NCI-H1417 (cell line): ENCODE results near the gene TRDN.
"Not testable (repeated sequence)": the region's sequence is repeated elsewhere in the genome, so short reads cannot be mapped to it uniquely, and the experiment has no call there.

Experiments
- DNase-seq, 3 experiments: peaks; one replicate each; lab custom pipeline; 2025; lab: John Stamatoyannopoulos, UW

Gene TRDN

DNA sequence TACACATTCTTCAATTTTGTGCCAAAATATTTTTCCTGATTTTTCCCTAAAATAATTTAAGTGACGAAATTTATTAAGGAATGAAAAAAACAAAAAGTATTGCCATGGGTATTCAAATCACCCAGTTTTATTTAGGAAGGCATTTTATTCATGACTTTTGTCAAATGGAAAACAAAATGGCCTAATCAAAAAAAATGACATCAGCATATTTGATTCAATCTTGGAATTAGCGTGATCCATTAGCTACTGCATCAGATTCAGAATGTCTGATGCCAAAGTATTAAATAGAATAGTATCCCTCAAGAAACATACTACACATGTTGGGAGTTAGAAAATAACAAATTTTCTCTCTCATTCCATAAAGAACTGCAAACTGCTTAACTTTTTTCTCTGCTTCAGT, 129.2 kb downstream of the TRDN start:
- DNase-seq: no peak

DNA sequence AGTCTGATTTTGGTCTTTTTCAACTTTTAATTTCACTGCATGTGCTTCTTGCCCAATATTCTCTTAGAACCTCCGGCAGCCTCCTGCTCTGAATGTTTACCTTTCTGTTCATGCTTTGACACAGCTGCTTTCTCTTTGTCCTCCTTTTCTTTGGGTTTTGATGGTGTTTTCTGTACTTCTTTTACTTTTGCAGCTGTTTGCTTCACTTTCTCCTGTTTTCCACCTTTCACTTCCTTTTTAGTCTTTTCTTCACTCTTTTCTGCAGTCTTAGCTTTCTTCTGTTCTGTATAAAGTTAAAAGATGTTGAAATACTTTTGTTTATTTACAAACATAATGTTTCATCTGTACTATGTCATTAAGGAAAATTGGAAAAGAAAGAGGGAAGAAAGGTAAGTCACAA, 133.1 kb downstream of the TRDN start:
- DNase-seq: no peak

DNA sequence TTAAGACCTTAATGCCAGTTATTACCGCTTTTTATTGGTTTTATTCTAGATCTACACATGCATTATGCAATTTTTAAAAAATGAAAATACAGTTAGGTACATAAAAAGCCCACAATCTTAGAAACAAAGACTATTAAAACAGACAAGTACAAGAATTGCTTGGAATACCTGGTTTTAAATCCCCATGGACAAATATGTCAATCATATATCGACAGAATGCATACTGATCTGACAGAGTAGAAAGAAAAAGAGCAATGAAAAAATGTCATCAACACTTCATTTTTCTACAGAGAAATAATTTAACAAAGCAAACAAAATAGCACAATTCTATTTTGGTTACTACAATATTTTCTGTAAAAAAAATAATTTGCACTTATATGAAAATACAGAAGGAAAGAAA, 139.7 kb downstream of the TRDN start:
- no peak for DNase-seq

DNA sequence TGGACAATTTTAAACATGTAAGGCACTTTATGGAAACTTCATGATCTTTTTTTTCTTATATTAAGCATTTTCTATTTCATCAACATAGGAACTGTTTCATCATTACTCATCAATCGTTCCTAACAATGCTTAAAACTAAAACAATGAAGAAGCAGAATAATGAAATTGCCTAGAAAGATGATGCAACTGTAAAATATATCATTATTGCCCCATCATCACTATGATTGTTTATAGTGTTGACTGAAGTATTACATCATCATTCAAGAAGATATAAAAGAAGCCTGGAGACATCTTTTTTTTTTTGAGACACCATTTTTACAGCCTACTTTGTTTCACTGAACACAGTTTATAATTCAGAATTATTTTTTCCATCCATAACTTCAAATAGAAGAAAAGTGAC, 147.2 kb downstream of the TRDN start:
- no peak for DNase-seq

DNA sequence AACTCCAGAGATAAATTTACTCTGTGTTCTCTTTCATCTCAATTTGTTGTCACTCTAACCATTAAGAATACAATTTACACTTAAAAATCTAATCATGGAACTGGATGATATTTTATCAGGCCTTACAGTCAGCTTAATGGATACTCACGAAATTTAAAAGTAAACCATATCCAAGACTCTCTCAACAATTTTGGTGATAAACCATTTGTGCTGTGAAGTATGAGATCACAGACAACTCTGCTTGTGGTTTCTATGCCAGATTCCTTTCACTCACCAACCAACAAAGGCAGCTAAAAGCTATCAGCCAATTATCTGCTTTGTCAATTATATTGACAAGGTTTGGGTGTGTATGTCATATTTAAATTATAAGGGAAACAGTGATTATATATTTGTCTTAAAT, 155.8 kb downstream of the TRDN start:
- DNase-seq: peak in 1 of 3 experiments; percentile 5

DNA sequence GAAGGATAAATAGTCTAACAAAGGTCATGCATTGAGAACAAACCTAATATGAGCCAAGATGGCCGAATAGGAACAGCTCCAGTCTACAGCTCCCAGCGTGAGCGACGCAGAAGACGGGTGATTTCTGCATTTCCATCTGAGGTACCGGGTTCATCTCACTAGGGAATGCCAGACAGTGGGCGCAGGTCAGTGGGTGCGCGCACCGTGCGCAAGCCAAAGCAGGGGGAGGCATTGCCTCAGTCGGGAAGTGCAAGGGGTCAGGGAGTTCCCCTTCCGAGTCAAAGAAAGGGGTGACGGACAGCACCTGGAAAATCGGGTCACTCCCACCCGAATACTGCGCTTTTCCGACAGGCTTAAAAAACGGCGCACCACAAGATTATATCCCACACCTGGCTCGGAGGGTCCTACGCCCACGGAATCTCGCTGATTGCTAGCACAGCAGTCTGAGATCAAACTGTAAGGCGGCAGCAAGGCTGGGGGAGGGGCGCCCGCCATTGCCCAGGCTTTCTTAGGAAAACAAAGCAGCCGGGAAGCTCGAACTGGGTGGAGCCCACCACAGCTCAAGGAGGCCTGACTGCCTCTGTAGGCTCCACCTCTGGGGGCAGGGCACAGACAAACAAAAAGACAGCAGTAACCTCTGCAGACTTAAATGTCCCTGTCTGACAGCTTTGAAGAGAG, 164.6 kb downstream of the TRDN start:
- not testable (repeated sequence) for DNase-seq

DNA sequence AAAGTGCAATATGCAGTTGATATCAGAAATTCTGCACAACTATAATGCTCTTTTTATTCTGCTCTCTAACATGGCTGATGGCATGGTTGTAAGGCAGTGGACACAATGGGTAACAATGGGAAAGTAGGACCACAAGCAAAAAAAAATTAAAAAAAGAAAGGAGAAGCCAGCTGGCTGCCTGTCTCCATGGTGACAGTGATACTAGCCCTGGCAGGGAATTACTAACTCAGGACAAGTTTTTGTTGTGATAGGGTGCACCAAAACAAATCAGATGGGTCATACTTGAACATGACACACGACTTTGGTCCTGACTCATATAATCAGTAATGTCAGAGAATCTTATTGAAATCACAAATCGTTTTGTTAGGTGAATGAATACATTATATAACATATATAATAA, 169.4 kb downstream of the TRDN start:
- DNase-seq: no peak

DNA sequence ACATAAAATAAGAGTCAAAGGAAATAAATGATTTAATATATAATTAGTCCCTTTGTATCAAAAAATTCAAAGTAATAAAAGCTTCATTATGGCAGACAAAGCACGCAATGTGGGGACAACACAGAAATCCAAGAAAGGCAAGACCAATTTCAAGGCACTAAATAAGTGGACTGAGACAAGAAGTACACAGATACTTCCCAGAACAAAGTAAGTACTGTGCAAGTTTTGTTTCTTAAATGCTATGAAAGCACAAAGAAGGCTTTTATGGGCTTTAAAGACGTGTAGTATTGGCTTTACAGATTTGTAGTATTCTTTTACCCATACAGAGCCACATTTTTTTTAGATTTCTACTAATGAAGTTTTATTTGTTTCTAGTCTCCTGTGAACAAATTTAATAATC, 174.6 kb downstream of the TRDN start:
- no peak for DNase-seq

DNA sequence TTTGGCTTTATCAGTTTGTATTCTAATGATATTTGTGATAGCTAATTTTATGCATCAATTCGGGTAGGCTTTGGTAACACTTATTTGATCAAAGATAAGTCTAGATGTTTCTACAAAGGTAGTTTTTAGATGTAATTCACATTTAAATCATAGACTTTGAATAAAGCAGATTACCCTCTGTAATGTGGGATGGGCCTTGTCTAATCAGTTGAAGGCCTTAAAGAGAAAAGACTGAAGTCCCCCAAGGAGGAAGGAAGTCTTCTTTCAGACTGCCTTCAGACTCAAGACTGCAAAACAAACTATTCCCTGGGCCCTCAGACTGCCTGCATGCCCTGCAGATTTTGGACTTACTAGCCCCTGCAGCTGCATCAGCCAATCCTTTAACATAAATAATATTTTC, 178.5 kb downstream of the TRDN start:
- no peak for DNase-seq

DNA sequence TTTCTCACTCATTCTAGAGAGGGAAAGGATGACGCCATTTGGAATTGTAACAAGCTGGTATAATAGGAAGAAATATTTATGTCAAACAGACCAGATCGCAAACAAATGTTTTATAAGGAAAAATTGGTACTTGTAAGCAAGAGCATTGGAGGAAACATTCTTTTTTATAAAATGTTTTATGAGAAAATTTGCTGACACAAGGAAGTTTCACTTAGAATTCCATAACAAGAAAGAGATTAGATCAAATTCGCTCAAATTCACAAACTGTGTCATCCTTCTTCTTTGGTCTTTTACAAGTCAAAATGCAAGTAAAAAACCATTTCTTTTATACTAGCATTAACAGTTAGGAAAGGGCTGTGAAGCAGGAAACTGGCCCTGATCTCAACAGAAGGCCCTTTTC, 179.9 kb downstream of the TRDN start:
- no peak for DNase-seq

DNA sequence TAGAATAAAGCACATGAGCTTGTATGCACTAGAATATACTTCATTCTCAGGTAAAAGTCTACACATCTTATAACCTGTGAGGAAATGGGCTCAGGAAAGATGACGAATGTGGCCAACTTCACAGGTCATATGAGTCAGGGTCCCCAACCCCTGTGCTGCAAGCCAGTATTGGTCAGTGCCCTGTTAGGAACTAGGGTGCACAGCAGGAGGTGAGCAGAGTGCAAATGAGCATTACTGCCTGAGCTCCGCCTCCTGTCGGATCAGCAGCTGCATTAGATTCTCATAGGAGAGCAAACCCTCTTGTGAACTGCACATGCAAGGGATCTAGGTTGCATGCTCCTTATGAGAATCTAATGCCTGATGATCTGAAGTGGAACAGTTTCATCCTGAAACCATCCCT, 182.3 kb downstream of the TRDN start:
- no peak for DNase-seq

DNA sequence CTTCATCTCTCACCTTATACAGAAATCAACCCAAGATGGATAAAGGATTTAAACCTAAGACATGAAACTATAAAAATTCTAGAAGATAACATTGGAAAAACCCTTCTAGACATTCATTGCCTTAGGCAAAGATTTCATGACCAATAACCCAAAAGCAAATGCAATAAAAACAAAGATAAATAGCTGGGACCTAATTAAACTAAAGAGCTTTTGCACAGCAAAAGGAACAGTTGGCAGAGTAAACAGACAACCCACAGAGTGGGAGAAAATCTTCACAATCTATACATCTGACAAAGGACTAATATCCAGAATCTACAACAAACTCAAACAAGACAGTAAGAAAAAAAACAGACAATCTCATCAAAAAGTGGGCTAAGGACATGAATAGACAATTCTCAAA, 183.7 kb downstream of the TRDN start:
- peak in 1 of 3 experiments; percentile 6 for DNase-seq

DNA sequence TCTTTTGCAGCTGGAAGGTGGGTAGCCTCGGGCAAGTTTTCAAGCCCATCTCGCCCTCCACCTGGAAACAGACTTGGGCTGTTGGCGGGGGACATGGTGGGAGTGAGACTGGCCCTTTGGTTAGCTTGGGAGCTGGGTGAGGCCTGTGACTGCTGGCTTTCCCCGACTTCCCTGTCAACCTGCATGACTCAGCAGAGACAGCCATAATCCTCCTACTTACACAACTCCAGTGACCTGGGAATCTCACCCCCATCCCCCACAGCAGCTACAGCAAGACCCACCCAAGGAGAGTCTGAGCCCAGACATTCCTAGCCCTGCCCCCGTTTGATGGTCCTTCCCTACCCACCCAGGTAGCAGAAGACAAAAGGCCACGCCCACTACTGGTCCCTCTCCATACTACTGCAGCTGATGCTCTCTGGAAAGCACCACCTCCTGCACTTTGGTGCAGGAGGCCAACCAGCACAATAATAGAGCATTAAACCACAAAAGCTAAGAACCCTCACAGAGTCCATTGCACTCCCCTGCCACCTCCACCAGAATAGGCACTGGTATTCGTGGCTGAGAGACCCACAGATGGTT, 188.4 kb downstream of the TRDN start:
- no peak for DNase-seq

DNA sequence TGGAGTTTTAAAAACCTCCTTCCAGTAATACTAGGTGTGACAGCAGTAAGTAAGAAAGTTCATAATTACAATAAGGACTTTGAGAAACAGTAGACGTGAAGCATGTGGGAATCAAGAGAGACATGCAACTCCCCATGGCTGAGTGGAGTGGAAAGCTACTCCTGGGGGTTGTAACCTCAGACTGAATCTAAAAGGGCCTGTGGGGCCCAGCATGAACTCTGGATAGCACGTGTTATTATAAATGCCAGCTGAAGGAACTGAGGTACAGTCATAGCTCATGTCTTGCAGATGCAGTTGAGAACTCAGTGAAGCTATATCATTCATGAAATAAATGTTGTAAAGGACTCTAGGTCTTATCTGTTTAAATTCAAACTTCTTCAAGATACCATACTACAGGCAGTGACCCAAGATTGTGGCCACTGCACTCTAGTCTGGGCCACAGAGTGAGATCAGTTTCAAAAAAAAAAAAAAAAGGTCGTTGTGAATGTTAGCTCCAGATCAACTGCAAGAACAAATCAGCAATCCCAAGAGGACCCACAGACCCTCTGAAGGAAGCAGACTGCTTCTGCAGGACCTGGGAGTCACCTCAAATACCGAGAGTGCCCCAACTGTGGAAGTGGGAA, 189.3 kb downstream of the TRDN start:
- no peak for DNase-seq

DNA sequence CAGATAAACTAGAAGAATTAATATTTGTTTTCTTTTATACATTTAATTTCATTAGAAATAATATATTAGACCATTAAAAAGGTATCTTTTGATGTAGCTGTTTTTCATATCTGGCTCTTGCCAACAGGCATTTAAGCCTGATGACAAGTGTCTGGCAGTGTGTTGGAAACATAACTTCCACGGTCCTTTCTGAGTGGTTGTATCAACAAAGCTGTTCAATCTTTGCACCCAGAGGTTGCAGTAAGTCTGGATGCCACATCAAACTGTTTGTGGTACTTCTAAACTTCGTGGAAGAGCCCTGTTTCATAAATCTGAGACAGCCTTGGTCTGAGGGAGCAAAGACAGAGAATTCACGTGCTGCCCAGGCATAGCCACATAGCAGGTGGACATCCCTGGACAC, 197.4 kb downstream of the TRDN start:
- DNase-seq: no peak

DNA sequence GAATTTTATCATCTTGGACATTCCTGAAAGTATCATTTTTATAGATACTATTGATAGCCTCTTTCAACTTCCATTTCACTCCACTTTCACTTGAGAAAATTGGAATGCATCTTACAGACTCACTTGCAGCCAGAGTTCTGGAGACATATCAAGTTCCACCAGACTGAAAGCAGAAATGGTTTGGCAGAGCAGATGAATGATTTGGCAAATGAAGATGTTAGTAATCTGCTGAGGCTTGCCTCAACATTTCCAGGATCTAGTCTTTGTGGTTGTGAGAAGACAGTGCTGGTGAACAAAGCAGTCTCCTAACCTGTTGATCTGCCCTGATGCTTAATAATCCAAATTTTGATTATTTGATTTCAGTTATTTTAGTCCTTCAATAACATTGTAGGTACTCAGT, 202.6 kb downstream of the TRDN start:
- no peak for DNase-seq

DNA sequence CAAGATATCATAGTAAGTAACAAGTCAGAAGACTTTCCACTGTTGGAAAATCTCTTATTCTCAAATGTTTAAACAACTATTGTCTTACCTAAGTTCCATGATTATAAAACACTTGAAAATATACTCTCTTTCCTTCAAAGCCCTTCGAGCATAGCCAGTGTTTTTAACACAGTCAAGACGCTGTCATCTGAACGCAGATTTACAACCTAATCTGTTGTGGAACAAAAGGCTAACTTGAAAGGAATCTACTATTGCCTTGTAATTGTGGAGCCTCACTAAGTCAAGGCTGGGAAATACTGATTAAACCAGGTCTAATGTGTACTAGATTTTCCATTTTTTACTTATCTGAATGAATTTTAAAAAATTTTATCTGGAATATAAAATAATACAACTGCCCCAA, 205.8 kb downstream of the TRDN start:
- peak in 2 of 3 experiments; percentile 11 to 48 for DNase-seq

DNA sequence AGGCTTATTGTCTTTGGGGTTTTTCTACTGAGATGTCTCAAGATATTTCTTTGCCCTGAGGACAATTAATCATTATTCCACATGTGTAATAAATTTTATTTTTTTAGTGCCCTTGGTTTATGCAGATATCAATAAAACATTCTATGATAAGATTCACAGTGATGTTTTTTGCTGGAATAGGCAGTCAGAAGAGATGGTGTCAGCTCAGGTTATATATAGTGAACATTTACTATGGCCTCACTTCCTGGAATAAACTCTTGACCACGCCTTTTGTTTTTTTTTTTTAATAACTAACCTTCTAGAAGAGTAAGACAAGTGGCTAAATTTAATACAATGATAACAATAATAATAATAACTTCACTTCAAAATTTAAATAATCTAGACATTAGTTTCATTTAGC, 209.7 kb downstream of the TRDN start:
- no peak for DNase-seq

DNA sequence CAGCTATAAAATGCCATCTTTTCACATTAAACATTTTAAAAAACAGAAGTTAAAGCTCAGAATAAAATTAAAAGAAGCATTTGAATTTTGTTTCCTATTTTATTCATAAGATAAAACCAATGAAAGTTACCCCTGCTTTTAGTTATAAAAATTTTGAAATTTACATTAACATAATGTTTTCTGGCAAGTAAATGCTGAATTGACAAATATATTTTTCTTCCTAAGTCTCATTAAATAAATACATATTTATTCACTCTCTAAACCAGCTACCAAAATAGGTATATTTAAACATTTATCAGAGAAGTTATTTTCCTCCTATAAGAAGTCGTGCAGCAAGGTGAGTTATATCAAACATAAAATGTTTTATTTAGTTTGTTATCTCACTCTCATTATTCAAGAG, 213.6 kb downstream of the TRDN start:
- DNase-seq: no peak

DNA sequence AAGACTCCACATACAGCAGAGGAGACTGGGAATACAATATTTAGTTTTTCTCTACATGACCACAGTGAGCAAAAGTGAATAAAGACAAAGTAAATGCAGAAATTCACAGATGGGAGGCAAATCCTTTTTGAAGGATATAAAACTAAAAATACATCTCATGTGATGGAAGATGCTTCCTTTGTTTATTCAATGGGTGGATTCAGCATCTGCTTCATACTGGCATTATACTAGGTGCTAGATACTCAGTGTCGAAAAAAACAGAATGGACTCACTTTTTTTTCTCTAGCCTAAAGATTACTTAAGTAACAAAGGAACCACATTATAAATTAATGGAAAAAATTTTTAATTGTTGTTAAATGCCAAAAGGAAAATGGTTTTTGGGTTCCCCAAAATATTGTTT, 216.2 kb downstream of the TRDN start:
- no peak for DNase-seq

DNA sequence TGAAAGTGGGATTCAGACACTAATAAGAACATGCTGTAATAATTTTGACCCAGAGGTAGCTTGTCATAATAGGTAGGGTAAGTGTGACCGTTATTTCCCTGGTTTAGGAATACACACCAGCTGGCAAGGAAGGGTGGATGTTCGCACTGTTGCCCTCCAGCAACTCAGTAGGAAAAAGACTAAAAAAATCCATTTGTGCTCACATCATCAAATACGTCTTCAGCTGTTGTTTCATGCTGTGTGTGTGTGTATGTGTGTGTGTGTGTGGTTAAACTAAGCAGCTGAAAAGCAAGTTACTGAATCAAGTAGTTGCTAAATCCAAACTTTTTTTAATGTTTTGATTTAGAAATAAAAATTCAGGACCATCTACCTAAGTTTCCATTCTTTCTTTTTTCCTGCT, 218.7 kb downstream of the TRDN start:
- DNase-seq: peak in 1 of 3 experiments; percentile 39

DNA sequence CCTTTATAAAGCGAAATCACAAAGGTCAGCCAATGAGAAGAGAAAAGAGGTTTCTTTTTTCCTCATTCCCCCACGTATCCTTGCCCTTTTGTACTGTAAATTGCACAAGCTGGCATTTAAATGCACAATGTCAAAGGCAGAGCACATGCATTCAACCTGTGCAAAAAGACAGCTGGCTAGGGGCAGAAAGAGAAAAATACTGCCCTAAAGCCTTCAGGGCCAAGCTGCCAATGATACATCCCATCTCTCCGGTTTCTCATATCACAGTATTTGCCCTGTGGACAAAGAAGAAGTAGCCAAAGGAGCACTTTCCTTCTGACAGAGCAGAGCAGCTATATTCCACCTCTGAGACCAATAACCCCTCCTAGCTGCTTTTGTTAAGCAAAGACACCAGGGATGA, 219.2 kb downstream of the TRDN start:
- peak in 2 of 3 experiments; percentile 13 to 39 for DNase-seq

DNA sequence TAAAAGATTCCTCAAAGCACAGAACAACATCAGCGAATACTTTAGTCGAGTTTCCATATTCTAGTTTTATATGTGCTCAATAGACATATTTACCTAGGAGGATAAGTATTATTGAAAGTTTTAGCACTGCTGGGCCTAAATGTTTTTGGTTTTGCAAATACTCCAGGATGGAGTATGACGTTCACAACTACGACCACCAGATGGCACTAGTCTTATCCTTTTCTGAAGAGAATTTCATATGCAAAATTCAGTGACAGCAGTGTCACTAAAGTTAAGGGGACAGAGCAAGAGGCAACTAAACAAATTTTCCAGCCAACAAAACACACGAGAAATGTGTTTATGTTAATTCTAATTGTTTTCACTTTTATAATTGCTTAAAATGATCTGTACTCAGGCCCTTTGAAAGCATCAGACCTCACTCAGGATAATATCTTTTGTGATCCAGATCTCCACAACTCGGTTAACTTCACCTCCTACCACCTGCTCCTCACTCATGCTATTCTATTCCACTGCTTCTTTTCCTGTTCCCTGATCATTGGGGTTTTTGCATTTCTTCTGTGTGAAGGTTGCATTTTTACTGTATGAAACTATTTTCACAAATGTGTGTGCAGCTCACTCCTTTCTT, 220.8 kb downstream of the TRDN start:
- peak; percentile 53 to 87 (median 84) for DNase-seq
